Testis (tissue), 2 donors: ENCODE data around the gene TNNT2.

Source experiments
- POLR2A ChIP-seq: fragments of 450-650 bp; IDR thresholded peaks from one replicate; pipeline ENCODE4 v1.6.1; 2017; ENCODE audit warnings: antibody characterized with exemption, mild to moderate bottlenecking, moderate library complexity
- TF ChIP-seq, protein P1 (sequence below), 3 experiments: fragments of 450-650 bp in 2 of 3; fragments of 200-600 bp in 1 of 3; sonication (generic) in 1 of 3; IDR thresholded peaks; one replicate each; pipeline ENCODE4 v1.5.1; 2016 to 2019; ENCODE audit warnings: antibody characterized with exemption in 3 of 3, mild to moderate bottlenecking in 2 of 3, moderate library complexity in 1 of 3

DNA sequence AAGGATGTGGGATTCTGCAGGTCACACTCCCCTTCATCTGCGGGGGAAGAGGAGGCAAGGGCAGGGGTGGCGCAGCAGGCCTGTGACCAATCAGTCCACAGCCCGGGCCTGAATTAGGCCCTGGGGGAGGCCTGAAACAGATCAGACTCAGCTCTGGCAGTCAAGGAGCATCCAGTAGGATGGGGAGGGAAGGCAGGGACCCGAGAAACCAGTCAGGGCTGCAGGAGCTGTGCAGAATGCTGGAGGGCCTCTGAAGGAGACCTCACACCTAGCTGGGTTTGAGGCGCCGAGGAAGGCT is 12.7 kb downstream of the TNNT2 start:
- no peak for TF ChIP-seq POLR2A
- TF ChIP-seq, protein P1, sequence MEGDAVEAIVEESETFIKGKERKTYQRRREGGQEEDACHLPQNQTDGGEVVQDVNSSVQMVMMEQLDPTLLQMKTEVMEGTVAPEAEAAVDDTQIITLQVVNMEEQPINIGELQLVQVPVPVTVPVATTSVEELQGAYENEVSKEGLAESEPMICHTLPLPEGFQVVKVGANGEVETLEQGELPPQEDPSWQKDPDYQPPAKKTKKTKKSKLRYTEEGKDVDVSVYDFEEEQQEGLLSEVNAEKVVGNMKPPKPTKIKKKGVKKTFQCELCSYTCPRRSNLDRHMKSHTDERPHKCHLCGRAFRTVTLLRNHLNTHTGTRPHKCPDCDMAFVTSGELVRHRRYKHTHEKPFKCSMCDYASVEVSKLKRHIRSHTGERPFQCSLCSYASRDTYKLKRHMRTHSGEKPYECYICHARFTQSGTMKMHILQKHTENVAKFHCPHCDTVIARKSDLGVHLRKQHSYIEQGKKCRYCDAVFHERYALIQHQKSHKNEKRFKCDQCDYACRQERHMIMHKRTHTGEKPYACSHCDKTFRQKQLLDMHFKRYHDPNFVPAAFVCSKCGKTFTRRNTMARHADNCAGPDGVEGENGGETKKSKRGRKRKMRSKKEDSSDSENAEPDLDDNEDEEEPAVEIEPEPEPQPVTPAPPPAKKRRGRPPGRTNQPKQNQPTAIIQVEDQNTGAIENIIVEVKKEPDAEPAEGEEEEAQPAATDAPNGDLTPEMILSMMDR (IDR thresholded peaks at IDR 0.05), result no peak
